ENCODE results near the gene MAP4K3. TPM values are rescaled to one million over a fixed set of nuclear protein-coding genes. Genes with fewer than 3 reads are reported as not detected.

MAP4K3 gene
- total RNA-seq, 6 experiments from 2014 or later, result 28.7 to 34.4 (median 30.7) TPM

GRCh38 chr2:39424951-39425350 lies 12.1 kb downstream of the MAP4K3 start:
- Mint-ChIP-seq H3K27ac (peak overlapping the region; percentile 69), H3K36me3 (ENCODE audit: low read depth) (peaks cover 30% of the 10 kb centered on the region), H3K4me3 (no peak overlapping the region; the same call in 1 of the 2 replicates), H3K4me1 (ENCODE audit: low read depth) (peaks cover 78% of the 10 kb centered on the region), H3K27me3 (ENCODE audit: insufficient read depth) (no peaks in the 10 kb centered on the region), H3K9me3 (0 out of 2 replicates have a peak, but pooled peaks cover 7% of the 10 kb centered on the region)
- TF ChIP-seq CTCF (IDR thresholded peaks at IDR 0.05), result no peak
- DNase-seq, result no peak

GRCh38 chr2:39422700-39423099 lies 14.4 kb downstream of the MAP4K3 start:
- Mint-ChIP-seq H3K27ac (no peak overlapping the region), H3K4me1 (ENCODE audit: low read depth) (peaks cover 84% of the 10 kb centered on the region), H3K27me3 (ENCODE audit: insufficient read depth) (no peaks in the 10 kb centered on the region), H3K4me3 (no peak overlapping the region), H3K9me3 (0 out of 2 replicates have a peak, but pooled peaks cover 7% of the 10 kb centered on the region), H3K36me3 (ENCODE audit: low read depth) (peaks cover 30% of the 10 kb centered on the region)
- no peak for TF ChIP-seq CTCF (IDR thresholded peaks at IDR 0.05)
- DNase-seq, result no peak

GRCh38 chr2:39421354-39421753 lies 15.7 kb downstream of the MAP4K3 start:
- no peak for DNase-seq
- Mint-ChIP-seq H3K36me3 (ENCODE audit: low read depth) (peaks cover 30% of the 10 kb centered on the region), H3K27me3 (ENCODE audit: insufficient read depth) (no peaks in the 10 kb centered on the region), H3K4me3 (no peak overlapping the region), H3K4me1 (ENCODE audit: low read depth) (peaks cover 83% of the 10 kb centered on the region), H3K9me3 (0 out of 2 replicates have a peak, but pooled peaks cover 7% of the 10 kb centered on the region), H3K27ac (no peak overlapping the region)
- no peak for TF ChIP-seq CTCF (IDR thresholded peaks at IDR 0.05)

GRCh38 chr2:39419282-39420223 lies 17.5 kb downstream of the MAP4K3 start:
- H3K36me3 Mint-ChIP-seq (ENCODE audit: low read depth), result peaks cover 30% of the 10 kb centered on the region
- H3K27me3 Mint-ChIP-seq (ENCODE audit: insufficient read depth), result no peaks in the 10 kb centered on the region
- H3K9me3 Mint-ChIP-seq, result 0 out of 2 replicates have a peak, but pooled peaks cover 7% of the 10 kb centered on the region
- no peak for TF ChIP-seq CTCF (IDR thresholded peaks at IDR 0.05)
- no peak overlapping the region for H3K4me3 Mint-ChIP-seq
- H3K4me1 Mint-ChIP-seq (ENCODE audit: low read depth), result peaks cover 76% of the 10 kb centered on the region
- no peak for DNase-seq
- no peak overlapping the region; the same call in 1 of the 2 replicates for H3K27ac Mint-ChIP-seq

DNA sequence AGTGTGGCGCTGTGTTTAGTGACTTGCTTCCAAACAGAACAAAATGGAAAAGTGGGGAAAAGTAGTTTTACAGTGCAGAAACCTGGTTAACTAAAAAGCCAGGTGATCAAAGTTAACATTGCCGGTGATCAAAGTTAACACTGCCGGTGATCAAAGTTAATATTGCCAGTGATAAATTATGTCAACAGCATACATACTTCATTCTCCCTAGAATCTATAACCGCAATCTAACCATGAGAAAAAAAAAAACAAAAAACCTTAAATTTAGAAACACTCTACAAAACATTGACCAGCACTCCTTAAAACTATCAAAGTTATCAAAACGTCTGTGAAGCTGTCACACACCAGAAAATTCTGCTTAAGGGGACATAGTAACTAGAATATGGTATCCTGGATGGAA lies 18.6 kb downstream of the MAP4K3 start:
- Mint-ChIP-seq H3K27ac (no peak overlapping the region; the same call in 1 of the 2 replicates), H3K9me3 (0 out of 2 replicates have a peak, but pooled peaks cover 7% of the 10 kb centered on the region), H3K4me1 (ENCODE audit: low read depth) (peaks cover 83% of the 10 kb centered on the region), H3K27me3 (ENCODE audit: insufficient read depth) (no peaks in the 10 kb centered on the region), H3K4me3 (no peak overlapping the region), H3K36me3 (ENCODE audit: low read depth) (peaks cover 28% of the 10 kb centered on the region)
- no peak for DNase-seq
- no peak for TF ChIP-seq CTCF (IDR thresholded peaks at IDR 0.05)

All from HFFc6 (cell line).